Fibroblast of lung (primary cell): ENCODE measurements around the gene COL1A1. TPM values are rescaled to one million over a fixed set of nuclear protein-coding genes. Genes with fewer than 3 reads are reported as not detected.

Source experiments
- DNase-seq, 2 donors: peaks; one replicate each; pipeline versions ENCODE4 v3.0.0 to v3.0.0-alpha.2; 2010; ENCODE audit warnings: low read depth in 2 of 2
- H2AFZ ChIP-seq: 2 replicates; pipeline ENCODE4 v1.5.1; 2012; ENCODE audit warnings: low read length, control low read depth, inconsistent platforms
- H3K27ac ChIP-seq: 2 replicates; pipeline ENCODE4 v1.5.1; 2011; ENCODE audit warnings: low read length, control low read depth; ENCODE audit not compliant: insufficient read depth
- H3K27me3 ChIP-seq: 2 replicates; pipeline ENCODE4 v1.5.1; 2011; ENCODE audit warnings: mild to moderate bottlenecking, low read length; ENCODE audit not compliant: control insufficient read depth, insufficient read depth
- H3K36me3 ChIP-seq: 2 replicates; pipeline ENCODE4 v1.5.1; 2011; ENCODE audit warnings: low read length; ENCODE audit not compliant: control insufficient read depth, insufficient read depth
- H3K4me1 ChIP-seq: 2 replicates; pipeline ENCODE4 v1.5.1; 2011; ENCODE audit warnings: low read length; ENCODE audit not compliant: control insufficient read depth, insufficient read depth; ENCODE audit errors: extremely low read depth
- H3K4me2 ChIP-seq: 2 replicates; pipeline ENCODE4 v1.5.1; 2011; ENCODE audit warnings: low read length, control low read depth; ENCODE audit not compliant: insufficient read depth; ENCODE audit errors: extremely low read depth
- H3K4me3 ChIP-seq, 4 experiments: fragments of 200-600 bp in 1 of 4; sonication (generic) in 1 of 4; replicated peaks in 1 of 4; 2 replicates each; pipeline ENCODE4 v1.5.1; 2011 to 2016; ENCODE audit warnings: low read length in 4 of 4, low read depth in 3 of 4, mild to moderate bottlenecking in 3 of 4, control low read depth in 2 of 4, inconsistent platforms in 1 of 4, mixed read lengths in 1 of 4; ENCODE audit not compliant: insufficient read depth in 1 of 4; ENCODE audit errors: control extremely low read depth in 1 of 4
- H3K79me2 ChIP-seq: 2 replicates; pipeline ENCODE4 v1.5.1; 2012; ENCODE audit warnings: mild to moderate bottlenecking, low read length, inconsistent platforms; ENCODE audit not compliant: control insufficient read depth, insufficient read depth
- H3K9ac ChIP-seq: 2 replicates; pipeline ENCODE4 v1.5.1; 2011; ENCODE audit warnings: mild to moderate bottlenecking, low read length, control low read depth; ENCODE audit not compliant: insufficient read depth
- H3K9me3 ChIP-seq: 2 replicates; pipeline ENCODE4 v1.5.1; 2012; ENCODE audit warnings: low read depth, low read length; ENCODE audit not compliant: control insufficient read depth, insufficient read depth
- H4K20me1 ChIP-seq: 2 replicates; pipeline ENCODE4 v1.5.1; 2011; ENCODE audit warnings: low read length; ENCODE audit not compliant: control insufficient read depth, insufficient read depth; ENCODE audit errors: extremely low read depth
- EZH2 ChIP-seq: IDR thresholded peaks from 2 replicates; pipeline ENCODE4 v1.5.1; 2012; ENCODE audit warnings: low read length, control low read depth, mild to moderate bottlenecking; ENCODE audit errors: missing control alignments
- polyA plus RNA-seq, 2 donors: library from polyadenylated mRNA; depleted of rRNA in 1 of 2; stranded (reverse) in 1 of 2; unstranded in 1 of 2; fragments of >200 nt; gene quantifications; 2 replicates each; pipeline ENCODE4 v1.2.1, GENCODE V29; 2011 to 2012; ENCODE audit warnings: missing spikeins in 1 of 2
- total RNA-seq: library from RNA; depleted of rRNA; stranded (reverse); fragments of >200 nt; gene quantifications from 2 replicates; pipeline ENCODE4 v1.2.1, GENCODE V29; 2014
- TF ChIP-seq, protein P1 (sequence below), 2 donors: IDR thresholded peaks in 1 of 2; conservative IDR thresholded peaks in 1 of 2; 1 replicate in 1 of 2; 2 replicates in 1 of 2; pipeline ENCODE4 v1.5.1; 2011 to 2012; ENCODE audit warnings: low read length in 2 of 2, control low read depth in 1 of 2, inconsistent platforms in 1 of 2, low read depth in 1 of 2, mild to moderate bottlenecking in 1 of 2

The COL1A1 gene
- total and polyA plus RNA-seq, 2 donors (not counting 1 experiment from before 2014, with no cell fraction given): 541 to 584 TPM

- TF ChIP-seq EZH2: no peak
- TF ChIP-seq, protein P1, sequence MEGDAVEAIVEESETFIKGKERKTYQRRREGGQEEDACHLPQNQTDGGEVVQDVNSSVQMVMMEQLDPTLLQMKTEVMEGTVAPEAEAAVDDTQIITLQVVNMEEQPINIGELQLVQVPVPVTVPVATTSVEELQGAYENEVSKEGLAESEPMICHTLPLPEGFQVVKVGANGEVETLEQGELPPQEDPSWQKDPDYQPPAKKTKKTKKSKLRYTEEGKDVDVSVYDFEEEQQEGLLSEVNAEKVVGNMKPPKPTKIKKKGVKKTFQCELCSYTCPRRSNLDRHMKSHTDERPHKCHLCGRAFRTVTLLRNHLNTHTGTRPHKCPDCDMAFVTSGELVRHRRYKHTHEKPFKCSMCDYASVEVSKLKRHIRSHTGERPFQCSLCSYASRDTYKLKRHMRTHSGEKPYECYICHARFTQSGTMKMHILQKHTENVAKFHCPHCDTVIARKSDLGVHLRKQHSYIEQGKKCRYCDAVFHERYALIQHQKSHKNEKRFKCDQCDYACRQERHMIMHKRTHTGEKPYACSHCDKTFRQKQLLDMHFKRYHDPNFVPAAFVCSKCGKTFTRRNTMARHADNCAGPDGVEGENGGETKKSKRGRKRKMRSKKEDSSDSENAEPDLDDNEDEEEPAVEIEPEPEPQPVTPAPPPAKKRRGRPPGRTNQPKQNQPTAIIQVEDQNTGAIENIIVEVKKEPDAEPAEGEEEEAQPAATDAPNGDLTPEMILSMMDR (conservative IDR thresholded peaks at IDR 0.05 in 1 of 2, IDR thresholded peaks at IDR 0.05 in 1 of 2; ENCODE audit: low read depth in 1 of 2, low read length in 2 of 2): no peak
- no peaks in the 10 kb centered on the region for H3K9me3 ChIP-seq
- H3K79me2 ChIP-seq: peaks cover 84% of the 10 kb centered on the region
- no peaks in the 10 kb centered on the region for H3K27me3 ChIP-seq
- peak overlapping the region; percentile 46 for H3K27ac ChIP-seq
- peaks cover 34% of the 10 kb centered on the region for H3K4me1 ChIP-seq
- H3K9ac ChIP-seq: no peak overlapping the region
- H4K20me1 ChIP-seq: peaks cover 3% of the 10 kb centered on the region
- no peak overlapping the region for H3K4me2 ChIP-seq
- peak overlapping the region in 1 of 4 experiments; percentile 15 for H3K4me3 ChIP-seq
- peaks cover 96% of the 10 kb centered on the region for H3K36me3 ChIP-seq
- no peak overlapping the region for H2AFZ ChIP-seq
- DNase-seq: peak in 1 of 2 donors; percentile 37
These were observed 8.7 kb downstream of the COL1A1 start for GRCh38 chr17:50192618-50193291.

- peak in 1 of 2 donors; percentile 37 for DNase-seq
- H3K27ac ChIP-seq: peak overlapping the region; percentile 29
- TF ChIP-seq, protein P1 (conservative IDR thresholded peaks at IDR 0.05 in 1 of 2, IDR thresholded peaks at IDR 0.05 in 1 of 2; ENCODE audit: low read depth in 1 of 2, low read length in 2 of 2): no peak
- TF ChIP-seq EZH2: no peak
- peaks cover 96% of the 10 kb centered on the region for H3K36me3 ChIP-seq
- H3K4me1 ChIP-seq: peaks cover 32% of the 10 kb centered on the region
- H3K4me3 ChIP-seq: peak overlapping the region in 1 of 4 experiments; percentile 15
- no peak overlapping the region for H2AFZ ChIP-seq
- H3K4me2 ChIP-seq: no peak overlapping the region
- H3K9me3 ChIP-seq: no peaks in the 10 kb centered on the region
- no peak overlapping the region for H3K9ac ChIP-seq
- H3K27me3 ChIP-seq: no peaks in the 10 kb centered on the region
- peaks cover 3% of the 10 kb centered on the region for H4K20me1 ChIP-seq
- peaks cover 79% of the 10 kb centered on the region for H3K79me2 ChIP-seq
These were observed 9.2 kb downstream of the COL1A1 start for GRCh38 chr17:50192144-50192617.

DNA sequence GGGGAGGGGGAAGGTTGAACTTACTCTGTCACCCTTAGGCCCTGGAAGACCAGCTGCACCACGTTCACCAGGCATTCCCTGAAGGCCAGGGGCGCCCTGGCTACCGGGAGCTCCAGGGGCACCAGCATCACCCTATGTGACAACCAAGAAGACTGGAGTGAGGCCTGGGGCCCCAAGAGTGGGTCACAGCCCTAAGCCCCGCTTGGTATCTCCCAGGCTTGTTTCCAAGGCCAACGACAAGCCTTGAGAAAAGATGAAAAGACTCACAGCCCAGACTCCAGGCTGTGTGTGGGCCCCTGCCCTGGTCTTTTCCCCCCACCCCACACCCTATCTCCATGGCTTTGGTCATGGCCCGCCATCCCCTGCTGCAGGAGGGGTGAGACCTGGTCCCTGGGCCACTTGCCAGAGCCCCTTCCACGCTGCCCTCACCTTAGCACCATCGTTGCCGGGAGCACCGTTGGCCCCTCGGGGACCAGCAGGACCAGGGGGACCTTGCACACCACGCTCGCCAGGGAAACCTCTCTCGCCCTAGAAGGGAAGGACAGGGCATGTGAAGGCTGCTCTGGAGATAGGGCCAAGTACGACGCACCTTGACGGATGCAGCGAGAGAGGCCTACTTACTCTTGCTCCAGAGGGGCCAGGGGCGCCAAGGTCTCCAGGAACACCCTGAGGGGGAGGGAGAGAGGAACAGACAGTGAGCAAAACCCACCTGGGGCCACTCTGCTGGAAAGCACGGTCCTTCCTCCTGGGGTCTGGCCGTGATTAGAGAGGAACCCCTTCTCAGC is 9.9 kb downstream of the COL1A1 start:
- TF ChIP-seq, protein P1 (conservative IDR thresholded peaks at IDR 0.05 in 1 of 2, IDR thresholded peaks at IDR 0.05 in 1 of 2; ENCODE audit: low read depth in 1 of 2, low read length in 2 of 2): no peak
- TF ChIP-seq EZH2: no peak
- peak in 1 of 2 donors; percentile 67 for DNase-seq
- Histone ChIP-seq H3K9ac (no peak overlapping the region), H3K27ac (peak overlapping the region; percentile 52), H3K4me2 (peak overlapping the region; percentile 10), H3K9me3 (no peaks in the 10 kb centered on the region), H4K20me1 (peaks cover 3% of the 10 kb centered on the region), H3K4me3 (peak overlapping the region in 1 of 4 experiments; percentile 25), H3K36me3 (peaks cover 93% of the 10 kb centered on the region), H3K4me1 (peaks cover 29% of the 10 kb centered on the region), H3K79me2 (peaks cover 72% of the 10 kb centered on the region), H2AFZ (no peak overlapping the region), H3K27me3 (no peaks in the 10 kb centered on the region)
